ENCODE results near the gene RNF217. TPM values are rescaled to one million over a fixed set of nuclear protein-coding genes. Genes with fewer than 3 reads are reported as not detected.
"Not testable (repeated sequence)": the region's sequence is repeated elsewhere in the genome, so short reads cannot be mapped to it uniquely, and the experiment has no call there.

Gene RNF217
- total RNA-seq, 1 donor from 2014 or later: 27.7 TPM

DNA sequence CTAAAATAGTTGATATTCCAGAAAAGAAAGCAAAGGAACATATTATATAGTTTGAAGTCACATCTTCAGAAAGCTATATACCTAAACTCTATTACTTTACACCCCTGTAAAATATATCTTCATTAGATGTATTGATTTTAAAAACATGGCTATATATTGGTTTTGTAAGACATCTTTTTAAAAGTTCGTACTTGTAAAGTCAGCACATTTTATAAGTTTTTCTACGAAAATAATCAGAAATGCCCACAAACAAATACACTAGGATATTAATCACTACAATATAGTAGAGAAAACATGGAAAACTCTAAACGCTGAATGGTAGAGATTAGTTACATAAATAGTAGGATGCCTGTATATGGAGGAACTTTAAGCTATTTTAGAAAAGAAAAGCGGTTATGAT, 52.9 kb downstream of the RNF217 start:
- DNase-seq (ENCODE audit: low read depth): no peak

- no peak for DNase-seq (ENCODE audit: low read depth)
Measured at GRCh38 chr6:125018136-125018535, 55.9 kb downstream of the RNF217 start.

DNA sequence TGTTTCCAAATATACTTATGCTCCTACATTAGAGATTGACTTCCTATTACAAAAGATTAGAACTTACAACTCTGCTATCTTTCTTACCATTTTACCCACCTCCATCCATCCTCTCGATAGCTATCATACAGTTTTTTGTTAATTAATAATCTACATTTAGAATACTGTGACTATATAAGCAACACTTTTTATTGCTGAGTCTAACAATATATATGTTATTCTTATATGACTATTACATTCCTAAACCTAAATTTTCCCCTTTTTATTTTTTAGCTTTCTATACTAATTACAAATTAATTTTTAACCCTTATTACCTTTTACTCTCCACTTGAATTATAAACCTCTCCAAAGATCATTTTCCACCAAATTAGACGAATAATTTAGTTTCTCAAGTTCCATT, 57.0 kb downstream of the RNF217 start:
- DNase-seq (ENCODE audit: low read depth): no peak

DNA sequence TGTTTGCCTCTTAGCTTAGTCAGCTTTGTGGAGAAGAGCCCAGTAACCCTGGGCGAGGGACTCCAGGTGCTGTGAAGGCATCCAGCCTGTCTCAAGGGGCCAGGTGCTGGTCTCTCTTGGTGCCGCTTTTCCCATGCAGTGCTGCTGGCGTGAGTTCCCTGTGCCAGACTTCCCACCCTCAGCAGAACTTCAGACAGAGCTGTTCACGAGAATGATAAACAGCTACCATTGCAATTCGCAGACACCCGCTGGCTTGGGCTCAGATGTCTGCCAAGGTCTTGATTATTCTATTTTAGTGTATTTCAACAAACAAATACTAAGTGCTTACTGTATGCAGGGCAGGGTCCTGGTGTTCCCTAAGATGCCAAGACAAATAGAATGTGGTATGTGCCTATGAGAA, 57.7 kb downstream of the RNF217 start:
- DNase-seq (ENCODE audit: low read depth): no peak

DNA sequence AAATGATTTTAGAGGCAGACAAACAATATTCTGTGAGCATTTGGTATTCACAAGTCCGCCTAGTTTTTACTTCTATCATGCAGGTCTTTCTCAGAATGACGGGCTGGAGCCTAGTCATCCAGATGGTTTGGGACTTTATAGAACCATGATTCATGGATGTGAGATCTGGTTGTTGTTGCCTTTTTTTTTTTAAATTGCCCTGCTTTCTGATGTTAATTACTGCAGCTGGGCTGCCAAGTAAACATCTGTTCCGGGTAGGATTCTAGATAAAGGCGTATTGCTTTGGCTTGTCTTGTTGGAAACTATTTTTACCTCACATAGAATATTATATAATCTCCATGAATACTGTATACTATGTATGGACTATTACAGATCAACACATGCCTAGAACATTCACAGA, 58.1 kb downstream of the RNF217 start:
- DNase-seq (ENCODE audit: low read depth): no peak

DNA sequence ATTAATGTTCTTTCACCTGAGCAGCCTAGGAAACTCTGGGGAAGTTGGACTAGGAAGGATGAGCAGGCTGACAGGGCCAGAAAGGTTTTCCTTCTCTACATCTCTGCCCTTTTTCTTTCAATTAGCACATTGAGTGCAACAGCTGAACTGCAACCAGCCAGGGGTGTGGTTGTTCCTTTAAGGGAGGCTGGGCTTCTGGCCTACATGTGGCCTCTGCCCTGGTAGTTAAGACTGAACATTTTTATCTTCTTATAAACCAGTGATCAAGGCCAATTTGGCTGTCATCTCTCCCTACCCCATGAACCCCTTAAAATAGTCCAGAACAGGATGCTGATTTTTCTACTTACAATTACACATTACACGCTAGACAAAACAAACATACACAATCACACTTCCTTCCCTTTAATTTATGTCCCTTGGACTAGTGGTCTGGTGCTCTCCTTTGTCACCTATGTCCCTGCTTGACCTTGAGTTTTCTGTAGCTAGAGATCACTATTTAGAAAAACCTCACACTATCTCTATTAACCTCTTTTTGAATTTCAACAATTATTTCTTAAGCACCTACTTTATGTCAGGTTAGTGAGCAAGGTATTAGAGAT, 60.3 kb downstream of the RNF217 start:
- no peak for DNase-seq (ENCODE audit: low read depth)

DNA sequence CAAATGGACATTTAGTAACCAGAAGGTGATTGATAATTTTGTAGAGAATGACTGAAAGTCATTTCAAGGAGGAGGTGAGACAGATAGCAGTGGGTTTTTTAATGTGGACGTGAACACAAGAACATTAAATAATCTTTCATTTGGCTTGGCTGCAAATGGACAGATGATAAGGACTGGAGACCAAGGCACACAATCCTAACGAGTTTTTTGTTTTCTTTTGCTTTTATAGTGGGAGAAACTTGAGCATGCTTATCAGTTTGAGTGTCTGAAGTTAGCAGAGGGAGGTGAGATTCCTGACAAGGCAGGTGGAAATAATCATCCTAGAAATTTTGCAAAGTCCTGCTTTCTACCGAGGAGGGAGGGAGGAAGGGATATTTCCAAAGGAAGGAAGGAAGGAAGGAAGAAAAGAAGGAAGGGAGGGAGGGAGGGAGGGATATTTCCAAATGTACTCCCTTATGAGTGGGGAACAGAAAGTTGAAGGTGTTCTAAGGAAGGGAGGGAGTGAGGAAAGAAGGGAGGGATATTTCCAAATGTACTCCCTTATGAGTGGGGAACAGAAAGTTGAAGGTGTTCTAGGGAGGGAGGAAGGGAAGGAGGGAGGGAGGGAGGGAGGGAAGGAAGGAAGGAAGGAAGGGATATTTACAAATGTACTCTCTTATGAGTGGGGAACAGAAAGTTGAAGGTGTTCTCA, 63.1 kb downstream of the RNF217 start:
- no peak for DNase-seq (ENCODE audit: low read depth)

DNA sequence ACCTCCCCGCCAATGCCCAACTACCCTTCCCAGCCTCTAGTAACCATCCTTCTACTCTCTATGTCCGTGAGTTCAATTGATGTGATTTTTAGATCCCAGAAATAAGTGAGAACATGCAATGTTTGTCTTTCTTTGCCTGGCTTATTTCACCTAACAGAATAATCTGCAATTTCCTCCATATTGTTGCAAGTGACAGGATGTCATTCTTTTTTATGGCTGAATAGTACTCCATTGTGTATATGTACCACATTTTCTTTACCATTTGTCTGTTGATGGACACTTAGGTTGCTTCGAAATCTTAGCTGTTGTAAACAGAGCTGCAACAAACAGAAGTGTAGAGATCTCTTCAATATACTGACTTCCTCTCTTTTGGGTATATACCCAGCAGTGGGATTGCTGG, 65.0 kb downstream of the RNF217 start:
- no peak for DNase-seq (ENCODE audit: low read depth)

- DNase-seq (ENCODE audit: low read depth): no peak
Measured at GRCh38 chr6:125030969-125031368, 68.7 kb downstream of the RNF217 start.

GRCh38 chr6:125031385-125031784, 69.1 kb downstream of the RNF217 start:
- DNase-seq (ENCODE audit: low read depth): no peak

GRCh38 chr6:125034929-125035328, 72.7 kb downstream of the RNF217 start:
- not testable (repeated sequence) for DNase-seq (ENCODE audit: low read depth)

DNA sequence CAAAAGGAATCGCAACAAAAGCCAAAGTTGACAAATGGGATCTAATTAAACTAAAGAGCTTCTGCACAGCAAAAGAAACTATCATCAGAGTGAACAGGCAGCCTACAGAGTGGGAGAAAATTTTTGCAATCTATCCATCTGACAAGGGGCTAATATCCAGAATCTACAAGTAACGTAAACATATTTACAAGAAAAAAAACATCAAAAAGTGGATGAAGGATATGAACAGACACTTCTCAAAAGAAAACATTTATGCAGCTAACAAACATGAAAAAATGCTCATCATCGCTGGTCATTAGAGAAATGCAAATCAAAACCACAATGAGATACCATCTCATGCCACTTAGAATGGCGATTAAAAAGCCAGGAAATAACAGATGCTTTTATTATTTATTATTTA, 74.2 kb downstream of the RNF217 start:
- DNase-seq (ENCODE audit: low read depth): not testable (repeated sequence)

DNA sequence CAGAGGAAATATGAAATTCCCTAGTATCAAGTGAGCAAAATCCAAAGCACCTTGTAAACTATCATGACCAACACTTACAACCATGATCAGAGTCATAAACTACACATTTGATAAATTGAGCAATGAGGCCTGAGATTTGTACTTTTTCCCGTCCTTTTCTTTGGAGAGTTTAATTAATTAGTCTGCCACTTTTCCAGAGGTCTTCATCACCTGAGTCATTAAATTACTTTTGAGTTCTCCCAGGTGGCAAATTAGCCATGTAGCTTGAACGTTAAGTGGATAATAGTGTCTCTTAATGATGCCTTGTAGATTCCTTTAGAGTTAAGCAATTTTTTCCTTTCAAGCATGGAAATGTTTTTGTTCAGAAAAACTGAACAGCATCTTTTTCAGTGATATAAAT, 75.6 kb downstream of the RNF217 start:
- no peak for DNase-seq (ENCODE audit: low read depth)

DNA sequence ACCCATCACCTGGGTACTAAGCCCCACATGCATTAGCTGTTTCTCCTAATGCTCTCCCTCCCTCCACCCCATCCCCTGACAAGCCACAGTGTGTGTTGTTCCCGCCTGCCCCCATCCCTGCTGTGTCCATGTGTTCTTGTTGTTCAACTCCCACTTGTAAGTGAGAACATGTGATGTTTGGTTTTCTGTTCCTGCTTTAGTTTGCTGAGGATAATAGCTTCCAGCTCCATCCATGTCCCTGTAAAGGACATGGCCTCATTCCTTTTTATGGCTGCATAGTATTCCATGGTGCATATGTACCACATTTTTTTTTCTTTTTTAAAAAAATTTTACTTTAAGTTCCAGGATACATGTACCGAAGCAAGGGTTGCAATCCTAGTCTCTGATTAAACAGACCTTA, 76.7 kb downstream of the RNF217 start:
- DNase-seq (ENCODE audit: low read depth): no peak

- peak; percentile 36 for DNase-seq (ENCODE audit: low read depth)
Measured at GRCh38 chr6:125041740-125042459, 79.7 kb downstream of the RNF217 start.

DNA sequence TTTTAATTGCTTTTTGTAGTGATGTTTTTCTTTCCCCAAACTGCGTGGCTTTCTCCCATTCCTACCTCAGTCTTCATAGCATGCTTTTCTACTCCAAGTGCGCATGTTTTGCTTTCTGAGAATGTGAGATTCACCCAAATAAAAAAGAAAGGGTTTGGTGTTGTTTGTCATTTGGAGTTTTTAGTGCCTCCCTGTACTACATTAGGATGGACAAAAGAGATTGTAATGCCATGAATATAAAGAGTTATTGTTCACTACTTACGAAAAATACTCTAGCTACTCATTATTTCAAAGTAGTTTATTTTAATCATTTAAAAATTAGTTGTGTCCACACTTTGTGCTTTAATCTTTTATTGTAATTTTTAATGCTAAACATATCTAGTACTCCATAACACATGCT, 81.8 kb downstream of the RNF217 start:
- DNase-seq (ENCODE audit: low read depth): no peak

- no peak for DNase-seq (ENCODE audit: low read depth)
Measured at GRCh38 chr6:125044667-125045066, 82.4 kb downstream of the RNF217 start.

DNA sequence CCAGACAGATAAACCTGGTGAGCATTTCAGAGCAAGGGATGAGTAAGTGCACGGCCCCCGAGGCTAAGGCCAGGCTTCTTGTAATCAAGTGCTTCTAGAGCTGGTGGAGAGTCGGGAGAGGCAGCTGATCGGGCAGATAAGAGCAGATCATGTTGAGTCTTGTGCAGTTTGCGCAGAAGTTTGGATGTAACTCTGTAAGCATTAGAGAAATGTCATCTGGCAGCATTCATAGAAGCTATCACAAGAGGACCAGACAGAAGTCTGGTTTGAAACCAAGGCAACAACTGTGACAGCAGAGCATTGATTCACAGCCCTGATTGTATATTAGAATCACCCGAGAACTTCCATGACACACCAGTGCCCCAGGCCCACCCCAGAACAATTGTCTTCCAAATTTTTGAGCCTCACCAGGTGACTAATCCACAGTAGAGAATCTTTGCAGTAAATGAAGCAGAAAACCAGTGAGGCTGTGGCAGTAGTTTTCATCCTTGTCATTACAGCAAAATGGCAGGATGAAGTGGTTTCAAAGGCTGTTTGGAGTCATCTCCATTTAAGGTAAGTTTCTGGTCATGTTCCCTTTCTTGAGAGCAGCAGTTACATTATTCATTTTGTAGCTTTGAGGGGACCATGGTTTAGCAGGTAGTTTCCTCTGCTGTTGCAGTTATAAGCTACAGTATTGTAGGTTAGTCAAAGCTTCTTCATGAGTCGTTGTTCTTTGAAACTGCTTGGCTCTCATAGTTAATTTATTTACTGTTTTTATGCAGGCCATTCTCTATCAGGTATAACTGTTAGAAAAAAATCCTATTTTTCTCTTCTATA, 84.1 kb downstream of the RNF217 start:
- DNase-seq (ENCODE audit: low read depth): peak; percentile 47

DNA sequence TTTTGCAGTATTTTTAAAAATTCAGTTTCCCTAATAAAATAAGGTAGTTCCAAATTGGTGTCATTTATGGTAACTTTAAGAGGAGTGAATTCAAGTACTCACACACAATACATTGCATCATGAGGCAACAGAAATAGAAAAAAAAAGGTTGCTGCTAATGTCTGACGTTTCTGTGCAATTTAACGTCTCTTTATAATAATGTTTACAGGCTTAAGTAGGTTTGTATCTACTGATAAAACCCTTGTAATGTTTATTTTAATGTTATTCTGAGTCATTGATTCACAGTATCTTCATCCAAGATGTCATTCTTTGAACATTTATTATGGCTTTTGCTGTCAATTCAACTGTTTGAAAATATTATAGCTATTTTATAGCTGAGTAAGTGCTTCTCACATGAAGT, 86.0 kb downstream of the RNF217 start:
- DNase-seq (ENCODE audit: low read depth): no peak

- DNase-seq (ENCODE audit: low read depth): no peak
Measured at GRCh38 chr6:125050663-125051318, 88.6 kb downstream of the RNF217 start.

- DNase-seq (ENCODE audit: low read depth): no peak
Measured at GRCh38 chr6:125053809-125054208, 91.6 kb downstream of the RNF217 start.

DNA sequence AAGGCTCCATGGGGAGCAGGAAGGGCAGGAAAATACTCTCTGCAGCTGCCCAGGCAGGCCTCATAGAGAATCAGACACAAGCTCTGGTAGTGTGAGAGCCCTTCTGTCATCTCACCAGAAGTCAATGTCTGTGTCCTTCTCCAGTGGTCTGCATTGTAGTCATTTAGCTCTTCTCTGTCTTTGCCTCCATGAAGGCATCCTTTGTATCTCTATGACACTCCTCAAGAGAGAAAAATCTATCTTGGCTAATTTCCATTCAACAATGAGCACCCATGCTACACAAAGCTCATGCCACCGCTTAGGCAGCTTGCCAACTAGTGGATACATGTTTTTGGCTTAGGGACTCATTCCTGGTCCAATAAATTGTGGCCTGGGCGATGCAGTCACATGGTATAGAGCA, 92.1 kb downstream of the RNF217 start:
- no peak for DNase-seq (ENCODE audit: low read depth)

Data from renal cortical epithelial cell (primary cell).